ENCODE data around the gene CYBB.
A peak's percentile ranks its signal among the peaks of the same experiment; 100 is the strongest.

CYBB gene

GRCh38 chrX:37824491-37825214 lies 44.8 kb downstream of the CYBB start:
- no peaks in the 10 kb centered on the region for H3K36me3 ChIP-seq (ENCODE audit: control insufficient read depth in 2 of 2, insufficient read depth in 1 of 2, low read length in 2 of 2)
- no peak for TF ChIP-seq KLF8 (tag by site-specific recombination; IDR thresholded peaks at IDR 0.05)
- no peak for TF ChIP-seq ZNF184 (tag by site-specific recombination; IDR thresholded peaks at IDR 0.05)
- TF ChIP-seq ZNF785 (tag by site-specific recombination; IDR thresholded peaks at IDR 0.05): no peak
- no peak for TF ChIP-seq BCL11B (tag by site-specific recombination; IDR thresholded peaks at IDR 0.05; ENCODE audit: low read depth)
- no peak for TF ChIP-seq ZNF138 (tag by site-specific recombination; IDR thresholded peaks at IDR 0.05; ENCODE audit: borderline replicate concordance)
- TF ChIP-seq ZNF48 (tag by site-specific recombination; IDR thresholded peaks at IDR 0.05): no peak
- TF ChIP-seq ZNF747 (tag by site-specific recombination; IDR thresholded peaks at IDR 0.05): no peak
- no peak for TF ChIP-seq PBX3 (CRISPR knock-in tag; IDR thresholded peaks at IDR 0.05)
- no peak for TF ChIP-seq ZNF596 (tag by site-specific recombination; IDR thresholded peaks at IDR 0.05)
- no peak for TF ChIP-seq ZBTB21 (tag by site-specific recombination; IDR thresholded peaks at IDR 0.05)
- TF ChIP-seq ZNF23 (tag by site-specific recombination; IDR thresholded peaks at IDR 0.05; ENCODE audit: borderline replicate concordance): no peak
- TF ChIP-seq ZNF433 (tag by site-specific recombination; IDR thresholded peaks at IDR 0.05; ENCODE audit: low read depth): no peak
- ChIA-PET CTCF (interaction anchor here (0.6 to 5.2 kb wide), 31 partner anchors 8 to 979 kb away, joined by 3 to 89 read pairs (median 5); partner anchors contain the start of gene DYNLT3), POLR2A (no interaction called here)
- no peak overlapping the region for H3K27ac ChIP-seq (ENCODE audit: extremely low read depth, low read depth, low read length)
- no peaks in the 10 kb centered on the region for H3K9me3 ChIP-seq (ENCODE audit: control insufficient read depth, insufficient read depth, low read depth, low read length)
- H3K4me3 ChIP-seq (ENCODE audit: low read depth, low read length): no peak overlapping the region
- H3K4me1 ChIP-seq (ENCODE audit: control insufficient read depth, insufficient read depth, low read length): no peaks in the 10 kb centered on the region

- CTCF ChIA-PET: interaction anchor here (0.5 to 5.2 kb wide), 36 partner anchors 9 to 745 kb away, joined by 3 to 89 read pairs (median 4); partner anchors contain the start of gene DYNLT3
- TF ChIP-seq RBAK (tag by site-specific recombination; IDR thresholded peaks at IDR 0.05): no peak
- TF ChIP-seq CTCF (tag by site-specific recombination; IDR thresholded peaks at IDR 0.05): peak; percentile 44; the same call in 1 of the 2 replicates
- peak; percentile 63 for TF ChIP-seq ZNF654 (tag by site-specific recombination; IDR thresholded peaks at IDR 0.05; ENCODE audit: low read depth)
- no peak for TF ChIP-seq REPIN1 (tag by site-specific recombination; IDR thresholded peaks at IDR 0.05; ENCODE audit: low read depth)
- POLR2A ChIA-PET: no interaction called here
- Histone ChIP-seq H3K27ac (ENCODE audit: extremely low read depth, low read depth, low read length) (no peak overlapping the region), H3K4me1 (ENCODE audit: control insufficient read depth, insufficient read depth, low read length) (no peaks in the 10 kb centered on the region), H3K9me3 (ENCODE audit: control insufficient read depth, insufficient read depth, low read depth, low read length) (no peaks in the 10 kb centered on the region), H3K4me3 (ENCODE audit: low read depth, low read length) (no peak overlapping the region), H3K36me3 (ENCODE audit: control insufficient read depth in 2 of 2, insufficient read depth in 1 of 2, low read length in 2 of 2) (no peaks in the 10 kb centered on the region)
Observed at GRCh38 chrX:37825215-37825842, 45.5 kb downstream of the CYBB start.

- Histone ChIP-seq H3K9me3 (ENCODE audit: control insufficient read depth, insufficient read depth, low read depth, low read length) (no peaks in the 10 kb centered on the region), H3K36me3 (ENCODE audit: control insufficient read depth in 2 of 2, insufficient read depth in 1 of 2, low read length in 2 of 2) (no peaks in the 10 kb centered on the region), H3K4me1 (ENCODE audit: control insufficient read depth, insufficient read depth, low read length) (no peaks in the 10 kb centered on the region), H3K27ac (ENCODE audit: extremely low read depth, low read depth, low read length) (no peak overlapping the region), H3K4me3 (ENCODE audit: low read depth, low read length) (no peak overlapping the region)
- ChIA-PET POLR2A (no interaction called here), CTCF (interaction anchor here (0.6 to 1.6 kb wide), 5 partner anchors 86 to 497 kb away, joined by 3 to 4 read pairs (median 3); partner anchors contain the start of gene RPGR)
- TF ChIP-seq SP3 (tag by site-specific recombination; IDR thresholded peaks at IDR 0.05): no peak
- no peak for TF ChIP-seq ZNF354C (tag by site-specific recombination; IDR thresholded peaks at IDR 0.05; ENCODE audit: borderline replicate concordance, low read depth)
- TF ChIP-seq ZNF707 (tag by site-specific recombination; IDR thresholded peaks at IDR 0.05): no peak
- no peak for TF ChIP-seq ZNF114 (tag by site-specific recombination; IDR thresholded peaks at IDR 0.05)
- no peak for TF ChIP-seq BCL6B (tag by site-specific recombination; IDR thresholded peaks at IDR 0.05)
Observed at GRCh38 chrX:37829721-37830120, 49.9 kb downstream of the CYBB start.

Data from HEK293 (cell line).